ENCODE results near the gene CAND2. TPM values are rescaled to one million over a fixed set of nuclear protein-coding genes. Genes with fewer than 3 reads are reported as not detected.

CAND2 gene
- total and polyA plus RNA-seq, 10 of the 15 experiments (the other 5 are each of a cell fraction or from before 2014, with no cell fraction given) = 0.03 to 1.9 (median 0.52) TPM

GRCh38 chr3:12815719-12816118 is 19.2 kb downstream of the CAND2 start:
- ChIA-PET CTCF (interaction anchor here (2.5 kb wide), 1 partner anchor 26 kb away, joined by 8 read pairs; the partner anchor contains the start of gene RPL32), RAD21 (ENCODE audit: unreplicated experiment) (no interaction called here), SMC1A (ENCODE audit: uncharacterized antibody, unreplicated experiment) (no interaction called here), POLR2A (no interaction called here)
- H4K20me1 ChIP-seq (ENCODE audit: control insufficient read depth, insufficient read depth) = no peaks in the 10 kb centered on the region
- H3K4me3 ChIP-seq = no peak overlapping the region
- no peaks in the 10 kb centered on the region for H3K4me1 ChIP-seq (ENCODE audit: control insufficient read depth, insufficient read depth, low read length)
- in situ Hi-C loops (cut with MboI) (no loop called here), intact Hi-C loops (cut with micrococcal nuclease; ENCODE audit: unreplicated experiment) (no loop called here)
- no peak for DNase-seq (ENCODE audit: low read depth, low spot score)
- H3K27ac ChIP-seq (ENCODE audit: control insufficient read depth, insufficient read depth) = no peak overlapping the region
- H3K9me3 ChIP-seq (replicated peaks; ENCODE audit: control insufficient read depth, insufficient read depth, low read length) = no peaks in the 10 kb centered on the region
- no peak overlapping the region for H2AFZ ChIP-seq (ENCODE audit: control insufficient read depth, low read depth, low read length)
- no TSS peak for BruUV-seq (replicated peaks)
- peak; percentile 29; the same call in 1 of the 3 replicates for ATAC-seq
- FAIRE-seq = no peak
- 44% methylated on average over 9 of the region's 9 CpGs for WGBS (ENCODE audit: insufficient coverage, insufficient replicate concordance, low lambda C conversion rate, missing lambda C conversion rate)
- H3K27me3 ChIP-seq (replicated peaks in 1 of 2; ENCODE audit: control insufficient read depth in 2 of 2, insufficient read depth in 2 of 2, low read length in 1 of 2) = no peaks in the 10 kb centered on the region
- H3K4me2 ChIP-seq (ENCODE audit: control insufficient read depth, insufficient read depth) = no peak overlapping the region
- no peaks in the 10 kb centered on the region for H3K36me3 ChIP-seq (ENCODE audit: control insufficient read depth in 2 of 2, insufficient read depth in 2 of 2, low read length in 1 of 2)
- no peaks in the 10 kb centered on the region for H3K79me2 ChIP-seq (ENCODE audit: control insufficient read depth, insufficient read depth, low read length)
- no peak overlapping the region for H3K9ac ChIP-seq (ENCODE audit: control insufficient read depth, insufficient read depth, low read length)
- TF ChIP-seq CEBPZ (IDR thresholded peaks at IDR 0.05; ENCODE audit: low read depth, low read length) = no peak
- no peak for TF ChIP-seq SMC3 (IDR thresholded peaks at IDR 0.05; ENCODE audit: borderline replicate concordance, low read length)
- TF ChIP-seq PRDM15 (CRISPR knock-in tag; IDR thresholded peaks at IDR 0.05) = no peak
- TF ChIP-seq MAX (IDR thresholded peaks at IDR 0.05; ENCODE audit: low read depth, low read length) = no peak
- TF ChIP-seq BCL11A (IDR thresholded peaks at IDR 0.05; ENCODE audit: low read depth, low read length) = no peak
- TF ChIP-seq EP300 (IDR thresholded peaks at IDR 0.05; ENCODE audit: borderline replicate concordance in 1 of 2, control insufficient read depth in 1 of 2, low read depth in 2 of 2, low read length in 2 of 2) = no peak
- no peak for TF ChIP-seq IKZF2 (IDR thresholded peaks at IDR 0.05)
- no peak for TF ChIP-seq TCF3 (IDR thresholded peaks at IDR 0.05; ENCODE audit: borderline replicate concordance, insufficient read depth, low read depth, low read length)
- no peak for TF ChIP-seq MXI1 (IDR thresholded peaks at IDR 0.05; ENCODE audit: low read depth, low read length)
- no peak for TF ChIP-seq CREB1 (IDR thresholded peaks at IDR 0.05; ENCODE audit: low read depth)
- no peak for TF ChIP-seq ZBTB11 (CRISPR knock-in tag; IDR thresholded peaks at IDR 0.05)
- TF ChIP-seq SUPT20H (IDR thresholded peaks at IDR 0.05; ENCODE audit: borderline replicate concordance, control insufficient read depth, low read depth, low read length) = no peak
- TF ChIP-seq BRCA1 (IDR thresholded peaks at IDR 0.05; ENCODE audit: low read depth, low read length) = no peak
- no peak for TF ChIP-seq KDM1A (IDR thresholded peaks at IDR 0.05; ENCODE audit: borderline replicate concordance)

Measured in GM12878 (cell line).